GM12864 (cell line): ENCODE measurements around the gene CFAP251.

ENCODE experiments used
- DNase-seq: peaks from one replicate; pipeline ENCODE4 v3.0.0-alpha.2; 2011; ENCODE audit warnings: low read depth
- H3K4me3 ChIP-seq: 2 replicates; pipeline ENCODE4 v1.5.1; 2011; ENCODE audit warnings: mild to moderate bottlenecking, low read depth, low read length, control low read depth
- TF ChIP-seq, protein P1 (sequence below): IDR thresholded peaks from 2 replicates; pipeline ENCODE4 v1.5.1; 2011; ENCODE audit warnings: low read depth, mild to moderate bottlenecking, moderate library complexity, low read length, control low read depth, inconsistent platforms; ENCODE audit errors: missing control alignments

CFAP251 gene

DNA sequence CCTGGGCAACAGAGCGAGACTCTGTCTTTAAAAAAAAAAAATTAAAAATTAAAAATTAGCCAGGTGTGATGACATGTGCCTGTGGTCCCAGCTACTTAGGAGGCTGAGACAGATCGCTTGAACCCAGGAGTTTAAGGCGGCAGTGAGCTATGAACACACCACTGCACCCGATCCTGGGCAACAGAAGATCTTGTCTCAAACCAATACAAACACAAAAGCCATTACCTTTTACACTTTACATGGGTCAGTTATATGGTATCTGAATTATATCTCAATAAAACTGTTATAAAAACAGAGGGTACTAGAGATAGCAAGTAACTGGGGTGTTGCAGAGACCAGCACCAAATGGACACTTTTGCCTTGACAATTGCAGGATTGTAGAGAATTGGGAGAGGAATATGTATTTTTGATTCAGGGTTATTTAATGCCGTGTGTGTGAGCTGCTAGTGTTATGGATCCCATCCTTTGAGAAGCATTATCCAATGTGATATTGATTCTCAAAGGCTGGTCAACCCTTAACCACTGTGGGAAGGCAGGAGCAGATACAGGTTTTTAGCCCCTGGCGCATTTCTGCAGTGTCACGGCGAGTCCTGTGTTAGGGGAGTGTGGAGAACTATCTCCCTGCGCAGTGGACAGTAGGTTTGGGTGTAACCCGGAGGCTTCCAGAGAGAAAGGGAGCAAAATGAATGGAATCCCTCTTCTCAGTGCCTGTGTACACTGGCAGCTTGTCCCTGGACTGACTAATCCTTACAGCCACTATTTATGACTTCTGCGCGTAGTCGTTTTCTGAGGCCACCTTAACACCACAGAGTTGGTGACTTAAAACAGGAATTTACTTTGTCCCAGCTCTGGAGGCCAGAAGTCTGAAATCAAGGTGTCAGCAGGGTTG is 25.5 kb upstream of the CFAP251 start:
- no peak for DNase-seq
- H3K4me3 ChIP-seq: no peak overlapping the region
- TF ChIP-seq, protein P1, sequence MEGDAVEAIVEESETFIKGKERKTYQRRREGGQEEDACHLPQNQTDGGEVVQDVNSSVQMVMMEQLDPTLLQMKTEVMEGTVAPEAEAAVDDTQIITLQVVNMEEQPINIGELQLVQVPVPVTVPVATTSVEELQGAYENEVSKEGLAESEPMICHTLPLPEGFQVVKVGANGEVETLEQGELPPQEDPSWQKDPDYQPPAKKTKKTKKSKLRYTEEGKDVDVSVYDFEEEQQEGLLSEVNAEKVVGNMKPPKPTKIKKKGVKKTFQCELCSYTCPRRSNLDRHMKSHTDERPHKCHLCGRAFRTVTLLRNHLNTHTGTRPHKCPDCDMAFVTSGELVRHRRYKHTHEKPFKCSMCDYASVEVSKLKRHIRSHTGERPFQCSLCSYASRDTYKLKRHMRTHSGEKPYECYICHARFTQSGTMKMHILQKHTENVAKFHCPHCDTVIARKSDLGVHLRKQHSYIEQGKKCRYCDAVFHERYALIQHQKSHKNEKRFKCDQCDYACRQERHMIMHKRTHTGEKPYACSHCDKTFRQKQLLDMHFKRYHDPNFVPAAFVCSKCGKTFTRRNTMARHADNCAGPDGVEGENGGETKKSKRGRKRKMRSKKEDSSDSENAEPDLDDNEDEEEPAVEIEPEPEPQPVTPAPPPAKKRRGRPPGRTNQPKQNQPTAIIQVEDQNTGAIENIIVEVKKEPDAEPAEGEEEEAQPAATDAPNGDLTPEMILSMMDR: no peak

DNA sequence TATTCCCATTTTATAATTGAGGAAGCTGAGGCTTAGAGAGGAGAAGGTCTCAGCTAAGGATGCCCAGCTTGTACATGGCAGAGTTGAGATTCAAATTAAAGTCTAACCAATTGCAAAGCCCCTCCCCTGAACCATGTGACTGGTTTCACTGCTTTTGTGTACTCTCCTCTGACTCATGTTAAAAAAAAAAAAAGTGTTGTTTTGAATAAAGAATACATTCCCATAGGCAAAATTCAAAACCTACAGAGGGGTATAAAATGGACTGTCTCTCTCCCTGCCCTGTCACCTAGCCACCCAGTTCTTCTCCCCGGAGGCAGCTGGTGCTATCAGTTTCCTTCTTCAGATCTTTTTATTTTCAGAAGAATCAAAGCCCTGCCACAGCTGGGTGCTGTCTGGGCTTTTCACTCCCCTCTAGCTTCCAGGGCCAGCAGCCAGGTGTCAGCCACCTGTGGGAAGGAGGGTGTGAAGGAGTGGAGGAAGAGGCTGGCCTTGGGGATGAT is 24.4 kb upstream of the CFAP251 start:
- H3K4me3 ChIP-seq: no peak overlapping the region
- TF ChIP-seq, protein P1: no peak
- no peak for DNase-seq

DNA sequence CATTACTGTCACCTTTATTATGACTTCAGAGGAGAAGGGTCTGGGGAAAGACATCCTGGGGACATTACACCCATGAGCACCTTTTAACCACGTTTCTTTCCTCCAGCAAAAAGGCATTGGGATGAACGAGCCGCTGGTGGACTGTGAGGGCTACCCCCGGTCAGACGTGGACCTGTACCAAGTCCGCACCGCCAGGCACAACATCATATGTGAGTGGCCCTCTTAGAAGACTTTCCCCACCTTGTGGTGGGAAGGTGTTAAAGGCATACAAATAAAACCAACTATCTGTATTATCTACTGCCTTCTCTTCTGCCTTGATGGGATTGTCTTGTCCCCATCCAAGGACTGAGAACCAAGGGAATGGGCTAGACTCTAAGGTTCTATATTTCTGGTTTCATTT is 23.8 kb upstream of the CFAP251 start:
- no peak overlapping the region for H3K4me3 ChIP-seq
- no peak for DNase-seq
- TF ChIP-seq, protein P1: peak; percentile 21

DNA sequence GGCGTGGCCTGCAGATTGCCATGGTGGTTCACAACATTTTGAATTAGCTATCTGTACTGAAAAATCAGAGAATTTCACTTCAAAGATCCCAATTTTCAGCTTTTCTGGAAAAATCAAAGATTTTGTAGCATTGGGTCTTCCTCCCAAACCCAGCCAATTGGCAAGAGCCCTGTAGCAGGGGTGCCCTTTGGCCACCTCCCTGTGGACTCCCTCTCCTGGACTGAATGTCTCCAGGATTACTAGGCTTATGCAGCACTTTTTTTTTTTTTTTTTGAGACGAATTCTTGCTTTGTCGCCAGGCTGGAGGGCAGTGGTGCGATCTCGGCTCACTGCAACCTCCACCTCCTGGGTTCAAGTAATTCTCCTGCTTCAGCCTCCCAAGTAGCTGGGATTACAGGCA is 20.1 kb upstream of the CFAP251 start:
- no peak overlapping the region for H3K4me3 ChIP-seq
- TF ChIP-seq, protein P1: no peak
- DNase-seq: no peak

DNA sequence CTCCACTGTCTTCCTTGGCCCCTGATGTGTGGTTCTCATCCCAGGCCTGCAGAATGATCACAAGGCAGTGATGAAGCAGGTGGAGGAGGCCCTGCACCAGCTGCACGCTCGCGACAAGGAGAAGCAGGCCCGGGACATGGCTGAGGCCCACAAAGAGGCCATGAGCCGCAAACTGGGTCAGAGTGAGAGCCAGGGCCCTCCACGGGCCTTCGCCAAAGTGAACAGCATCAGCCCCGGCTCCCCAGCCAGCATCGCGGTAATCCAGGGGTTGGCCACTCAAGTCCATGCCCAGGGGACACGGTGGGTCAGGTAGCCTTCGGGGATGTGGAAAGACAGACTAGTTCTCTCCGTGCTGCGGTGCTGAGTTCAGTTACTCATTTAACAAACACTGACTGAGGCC is 18.8 kb upstream of the CFAP251 start:
- DNase-seq: no peak
- TF ChIP-seq, protein P1: no peak
- no peak overlapping the region for H3K4me3 ChIP-seq

DNA sequence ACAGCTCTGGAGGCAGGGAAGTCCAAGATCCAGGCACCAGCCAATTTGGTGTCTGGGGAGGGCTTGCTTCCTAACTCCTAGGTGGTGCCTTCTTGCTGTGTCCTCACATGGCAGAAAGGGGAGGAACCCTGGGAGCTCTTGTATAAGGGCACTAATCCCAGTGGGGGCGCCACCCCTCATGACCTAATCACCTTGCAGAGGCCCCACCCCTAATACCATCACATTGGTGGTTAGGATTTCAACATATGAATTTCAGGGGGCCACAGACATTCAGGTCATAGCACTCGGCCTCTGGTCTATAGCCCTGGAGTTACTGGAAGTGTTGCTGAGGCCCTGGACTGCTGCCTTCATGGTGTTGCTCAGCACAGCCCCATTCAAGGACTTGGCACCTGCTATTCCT is 15.2 kb upstream of the CFAP251 start:
- no peak for DNase-seq
- TF ChIP-seq, protein P1: no peak
- H3K4me3 ChIP-seq: no peak overlapping the region

DNA sequence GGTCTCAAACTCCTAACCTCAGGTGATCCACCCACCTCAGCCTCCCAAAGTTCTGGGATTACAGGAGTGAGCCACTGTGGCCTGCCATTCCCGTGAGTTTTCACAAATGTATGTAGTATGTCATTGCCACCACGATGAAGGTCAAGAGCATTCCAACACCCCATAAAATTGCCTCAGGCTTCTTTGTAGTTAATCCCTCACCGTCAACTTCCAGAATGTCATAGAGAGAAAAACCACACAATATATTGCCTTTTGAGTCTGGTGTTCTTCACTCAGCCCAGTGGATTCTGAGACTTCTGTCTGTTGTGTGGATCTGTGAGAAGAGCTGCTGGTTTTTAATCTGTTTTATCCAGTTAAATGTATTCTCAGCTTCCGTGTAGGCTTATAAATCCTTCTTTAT is 12.6 kb upstream of the CFAP251 start:
- no peak overlapping the region for H3K4me3 ChIP-seq

More for the DNA sequence above, 12.6 kb upstream of the CFAP251 start:
- DNase-seq: no peak
- TF ChIP-seq, protein P1: no peak
